Activated CD4-positive, alpha-beta T cell treated with anti-CD3 and anti-CD28 coated beads, Interleukin-2, amount 50 U/mL, for 16 hours (primary cell): ENCODE results near the gene LNP1.

ENCODE experiments used
- DNase-seq: peaks from one replicate; pipeline ENCODE4 v3.0.0-alpha.2; 2020

The LNP1 gene

DNA sequence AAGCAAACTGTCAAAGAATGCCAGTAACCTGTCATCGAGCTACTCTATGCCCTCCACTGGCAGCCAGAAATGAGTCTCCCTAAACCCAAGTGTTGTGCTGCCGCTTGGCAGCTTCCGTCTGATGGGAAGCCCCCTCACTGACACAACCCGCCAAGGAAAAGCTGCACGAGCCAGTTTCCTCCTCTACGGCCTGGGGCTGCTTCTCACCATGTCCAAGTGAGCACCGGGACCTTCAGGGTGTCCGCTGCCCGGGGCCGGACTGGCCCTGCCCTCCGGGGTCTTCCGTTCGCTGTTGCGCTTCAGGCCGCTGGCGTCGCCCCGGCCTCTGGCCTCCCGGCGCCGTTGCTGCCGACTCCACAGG lies 940 bp upstream of the LNP1 start:
- DNase-seq, result peak; percentile 65

DNA sequence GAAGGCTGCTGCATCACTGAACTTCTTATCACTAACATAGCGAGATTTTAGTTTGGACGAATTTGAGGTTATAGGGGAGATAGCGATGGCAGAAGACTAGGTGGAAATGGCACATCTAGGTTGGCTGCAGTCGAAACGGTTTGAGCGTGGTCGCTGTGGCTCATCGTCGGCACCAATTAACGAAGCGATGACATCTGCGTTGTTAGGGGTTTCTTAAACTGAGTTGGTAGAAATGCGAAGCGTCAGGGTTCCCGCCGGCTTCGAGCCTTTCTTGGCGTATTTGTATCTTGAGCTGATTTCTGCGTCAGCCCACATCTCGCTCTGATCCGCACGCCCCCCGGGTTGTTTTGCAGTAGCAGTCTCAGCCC lies 319 bp downstream of the LNP1 start:
- peak; percentile 53 for DNase-seq

DNA sequence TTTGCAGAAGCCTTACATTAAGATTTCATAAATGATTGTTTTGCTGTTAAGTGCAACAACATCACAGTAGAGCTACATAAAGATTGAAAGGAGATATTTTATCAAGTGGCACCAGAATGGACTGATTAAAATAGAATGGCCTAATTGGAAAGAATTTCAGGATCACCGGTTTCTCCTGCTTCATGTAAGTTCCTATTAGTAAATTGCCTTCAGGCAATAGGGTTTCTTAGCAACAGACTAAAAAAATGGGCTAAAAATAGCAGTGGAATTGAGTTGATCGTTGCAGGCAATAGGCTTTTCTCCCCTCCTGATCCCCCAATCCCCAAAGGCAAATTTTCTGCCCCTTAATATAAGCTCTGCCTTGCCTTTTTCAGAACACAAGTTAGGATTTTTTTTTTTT lies 917 bp downstream of the LNP1 start:
- DNase-seq, result no peak

DNA sequence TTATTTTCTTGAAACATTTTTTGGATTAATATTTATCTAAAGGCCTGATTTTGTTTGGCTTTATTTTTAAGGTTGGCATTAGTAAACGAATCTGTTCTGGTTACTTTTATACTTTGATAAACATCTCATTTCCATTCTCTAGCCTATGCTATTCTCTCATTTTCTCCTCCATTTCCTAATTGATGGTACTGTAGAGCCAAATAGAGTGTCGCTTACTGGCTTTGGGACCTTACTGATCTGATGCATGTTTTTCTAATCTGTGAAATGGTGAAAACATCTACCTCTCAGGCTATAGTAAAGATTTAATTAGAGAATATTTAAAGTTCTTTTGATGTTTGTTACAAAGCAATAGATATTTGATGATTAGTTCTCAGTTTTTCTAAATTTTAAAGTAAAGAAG lies 1.6 kb downstream of the LNP1 start:
- no peak for DNase-seq

DNA sequence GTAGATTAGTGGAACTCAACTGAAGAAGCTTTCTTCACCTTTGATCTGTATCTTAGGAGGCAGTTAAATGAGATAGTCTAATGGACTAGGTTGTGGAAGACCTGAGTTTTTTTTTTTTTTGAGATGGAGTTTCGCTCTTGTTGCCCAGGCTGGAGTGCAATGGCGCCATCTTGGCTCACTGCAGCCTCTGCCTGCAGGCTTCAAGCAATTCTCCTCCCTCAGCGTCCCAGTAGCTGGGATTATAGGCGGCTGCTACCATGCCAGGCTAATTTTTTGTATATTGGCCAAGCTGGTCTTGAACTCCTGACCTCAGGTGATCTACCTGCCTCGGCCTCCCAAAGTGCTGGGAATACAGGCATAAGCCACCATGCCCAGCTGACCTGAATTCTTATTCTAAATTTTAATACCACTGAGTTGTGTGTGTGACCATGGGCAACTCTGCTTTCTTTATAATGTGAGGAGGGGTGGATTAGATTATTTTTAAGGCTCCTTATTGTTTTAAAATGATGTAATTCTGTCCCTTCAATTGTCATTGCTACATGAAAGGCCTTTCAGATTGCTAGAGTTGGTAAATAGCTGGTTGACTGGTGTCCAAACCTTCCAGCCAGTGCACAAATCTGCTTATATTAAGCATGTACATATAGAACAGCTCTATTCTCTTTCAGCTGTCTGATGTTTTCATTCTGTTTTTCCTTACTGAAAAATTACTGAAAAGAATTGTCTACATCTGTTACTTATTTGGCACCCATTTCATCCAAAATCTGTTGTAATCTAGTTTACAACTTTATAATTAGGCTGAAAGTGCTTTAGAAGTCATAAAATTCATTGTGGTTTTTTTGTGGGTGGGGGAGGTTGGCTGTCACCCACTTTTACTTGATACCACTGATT lies 2.3 kb downstream of the LNP1 start:
- peak; percentile 20 for DNase-seq

GRCh38 chr3:100404250-100404548 lies 2.9 kb downstream of the LNP1 start:
- no peak for DNase-seq

DNA sequence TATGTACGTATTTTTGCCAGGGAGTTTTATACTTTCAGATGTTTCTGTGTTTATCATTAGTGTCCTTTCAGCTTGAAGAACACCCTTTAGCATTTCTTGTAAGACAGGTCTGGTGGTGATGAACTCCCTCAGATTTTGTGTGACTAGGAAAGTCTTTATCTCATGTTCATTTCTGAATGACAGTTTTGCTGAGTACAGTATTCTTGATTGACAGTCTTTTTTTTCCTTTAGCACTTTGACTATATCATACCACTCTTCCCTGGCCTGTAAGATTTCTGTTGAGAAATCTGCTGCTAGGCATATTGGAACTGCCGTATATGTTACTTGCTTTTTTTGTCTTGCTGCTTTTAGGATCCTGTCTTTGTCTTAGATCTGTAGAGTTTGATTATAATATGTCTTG lies 5.8 kb downstream of the LNP1 start:
- no peak for DNase-seq

- DNase-seq, result no peak
Measured at GRCh38 chr3:100407977-100408532, 6.7 kb downstream of the LNP1 start.

GRCh38 chr3:100411091-100411982 lies 10.0 kb downstream of the LNP1 start:
- no peak for DNase-seq

DNA sequence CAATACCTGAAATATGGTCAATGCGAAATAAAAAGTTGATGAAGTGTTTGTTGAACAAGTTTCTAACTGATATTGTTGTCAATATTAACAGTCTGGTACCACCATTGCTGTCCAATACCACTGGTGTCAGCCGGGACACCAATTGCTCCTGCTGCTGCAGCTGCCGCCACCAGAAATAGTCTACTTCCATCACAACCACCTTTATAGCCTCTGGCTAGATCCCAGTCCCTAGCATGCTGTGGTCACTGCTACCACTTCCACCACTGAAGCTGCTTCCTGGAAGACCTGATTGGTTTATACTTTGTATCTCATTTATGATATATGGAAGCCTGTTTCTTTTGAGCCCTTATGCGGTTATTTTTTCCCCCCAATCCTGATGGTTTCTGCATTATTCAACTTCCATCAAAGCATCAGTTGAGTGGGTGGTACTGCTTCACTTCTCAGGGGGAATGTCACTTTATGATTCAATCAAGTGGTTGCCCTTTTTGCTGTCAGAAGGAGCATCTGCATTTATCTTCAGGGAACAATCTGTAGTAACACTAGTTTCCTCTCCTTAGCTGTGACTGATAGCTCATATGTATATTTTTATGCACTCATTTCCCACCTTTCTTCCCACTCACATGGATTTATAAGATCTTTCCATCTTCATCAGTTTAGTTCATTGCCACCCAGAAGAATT lies 11.7 kb downstream of the LNP1 start:
- DNase-seq, result no peak

DNA sequence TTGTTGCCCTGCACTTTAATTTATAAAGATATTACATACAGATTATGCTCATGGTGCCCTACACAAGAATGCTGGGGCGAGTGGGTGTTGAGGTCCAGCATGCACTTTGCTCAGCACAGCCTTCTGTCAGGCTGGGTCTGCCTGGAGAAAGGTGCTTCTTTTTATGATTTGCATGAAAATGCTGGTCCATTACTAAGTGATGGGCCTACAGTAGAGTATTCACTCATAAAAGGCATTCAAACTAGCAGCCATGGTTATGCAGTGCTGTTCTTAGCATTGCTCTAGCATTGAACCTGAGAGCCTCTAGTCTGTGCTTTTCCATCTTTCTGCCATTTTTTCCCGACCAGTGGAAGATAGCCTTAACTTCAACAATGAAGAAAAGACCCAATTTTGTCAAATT lies 12.3 kb downstream of the LNP1 start:
- no peak for DNase-seq

GRCh38 chr3:100416176-100416575 lies 14.8 kb downstream of the LNP1 start:
- DNase-seq, result no peak

DNA sequence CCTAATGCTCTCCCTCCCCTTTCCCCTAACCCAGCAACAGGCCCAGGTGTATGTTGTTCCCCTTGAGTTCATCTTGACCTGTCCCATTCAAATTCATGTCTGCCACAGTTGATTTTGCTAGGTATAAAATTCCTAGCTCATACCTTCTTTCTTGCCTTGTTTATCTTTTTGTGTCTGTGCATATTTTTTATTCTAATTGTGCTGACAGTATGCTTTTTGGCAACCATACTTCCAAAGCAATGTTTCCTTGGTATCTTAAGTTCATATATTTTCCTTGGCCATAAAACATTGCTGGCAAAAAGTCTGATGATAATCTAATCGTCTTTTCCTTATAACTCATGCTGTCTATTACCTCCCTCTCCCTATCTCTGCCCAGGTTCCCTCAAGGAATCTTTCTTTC lies 15.5 kb downstream of the LNP1 start:
- no peak for DNase-seq

DNA sequence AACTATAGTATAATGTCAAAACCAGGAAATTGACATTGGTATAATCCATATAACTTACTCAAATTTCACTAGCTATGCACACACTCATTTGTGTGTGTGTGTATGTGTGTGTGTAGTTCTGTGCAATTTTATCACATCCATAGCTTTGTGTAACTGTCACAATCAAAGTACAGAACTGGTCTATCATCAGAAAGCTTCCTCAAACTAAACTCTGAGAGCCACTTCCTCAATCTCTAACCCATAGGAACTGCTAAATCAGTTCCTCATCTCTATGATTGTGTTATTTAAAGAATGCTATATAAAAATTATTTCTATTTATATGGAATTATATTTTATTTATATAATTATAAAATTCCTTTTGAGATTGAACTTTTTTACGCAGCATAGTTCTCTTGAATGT lies 18.1 kb downstream of the LNP1 start:
- DNase-seq, result no peak

- DNase-seq, result no peak
Measured at GRCh38 chr3:100420885-100421284, 19.5 kb downstream of the LNP1 start.

GRCh38 chr3:100423611-100424010 lies 22.3 kb downstream of the LNP1 start:
- DNase-seq, result no peak

DNA sequence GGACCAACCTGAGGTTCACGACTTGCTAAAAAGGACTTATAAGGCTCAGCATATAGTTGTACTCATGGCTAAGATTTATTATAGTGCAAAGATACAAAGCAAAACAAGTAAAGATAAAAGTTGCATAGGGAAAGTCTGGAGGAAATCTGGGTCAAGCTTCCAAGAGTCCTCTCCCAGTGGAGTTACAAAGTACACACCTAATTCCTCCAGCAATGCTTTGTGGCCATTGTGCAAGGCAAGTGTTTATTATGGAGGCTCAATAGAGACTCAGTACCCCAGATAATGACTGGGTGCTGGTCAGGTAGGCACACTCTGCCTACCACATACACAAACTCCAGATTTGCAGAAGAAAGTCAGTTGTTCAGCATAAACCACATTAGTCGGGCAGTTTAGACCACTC lies 22.9 kb downstream of the LNP1 start:
- DNase-seq, result no peak

GRCh38 chr3:100425316-100425715 lies 24.0 kb downstream of the LNP1 start:
- no peak for DNase-seq

- DNase-seq, result no peak
Measured at GRCh38 chr3:100426067-100426682, 24.8 kb downstream of the LNP1 start.

DNA sequence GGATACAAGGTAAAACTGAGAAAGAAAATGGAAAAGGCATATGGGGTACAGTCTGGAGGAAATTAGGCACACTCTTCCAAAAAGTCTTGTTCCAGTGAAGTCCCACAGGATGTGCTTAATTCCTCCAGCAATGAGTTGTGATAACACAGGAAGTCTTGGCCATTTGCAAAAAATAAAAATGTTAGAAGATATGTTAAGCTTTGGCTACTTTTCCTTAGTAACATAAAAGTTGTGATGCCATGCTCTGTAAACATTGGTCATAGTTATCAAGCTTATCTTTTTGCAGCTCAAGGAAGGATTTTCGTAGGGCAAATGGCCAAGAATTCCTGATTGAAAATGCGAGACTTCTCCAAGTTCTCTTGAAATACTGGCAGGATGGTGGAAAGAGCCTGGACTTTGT lies 26.4 kb downstream of the LNP1 start:
- DNase-seq, result no peak

DNA sequence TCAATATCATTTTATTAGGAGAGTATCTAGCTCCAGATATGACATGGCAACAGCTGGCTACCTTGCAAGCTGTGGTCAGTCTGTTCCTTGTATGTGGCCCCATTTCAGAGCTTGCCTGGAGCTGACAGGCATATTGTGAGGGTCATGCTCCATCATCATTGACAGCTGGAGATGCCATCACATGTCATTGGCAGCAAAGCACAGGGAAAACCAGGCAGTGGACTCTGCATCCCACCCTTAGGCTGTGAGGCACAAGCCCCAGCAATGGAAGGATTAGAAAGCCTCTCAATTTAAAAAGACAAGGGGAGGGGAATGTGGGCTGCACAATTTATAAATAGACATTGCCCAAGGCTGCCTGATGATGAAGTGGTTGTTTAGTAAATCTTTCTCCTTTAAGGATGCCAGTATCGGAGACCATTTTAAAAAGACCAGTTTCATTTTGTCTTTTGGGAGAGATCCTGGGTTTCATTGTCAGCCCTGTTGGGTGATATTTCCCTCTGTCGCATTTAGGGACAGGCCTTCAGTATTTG lies 27.9 kb downstream of the LNP1 start:
- DNase-seq, result no peak

DNA sequence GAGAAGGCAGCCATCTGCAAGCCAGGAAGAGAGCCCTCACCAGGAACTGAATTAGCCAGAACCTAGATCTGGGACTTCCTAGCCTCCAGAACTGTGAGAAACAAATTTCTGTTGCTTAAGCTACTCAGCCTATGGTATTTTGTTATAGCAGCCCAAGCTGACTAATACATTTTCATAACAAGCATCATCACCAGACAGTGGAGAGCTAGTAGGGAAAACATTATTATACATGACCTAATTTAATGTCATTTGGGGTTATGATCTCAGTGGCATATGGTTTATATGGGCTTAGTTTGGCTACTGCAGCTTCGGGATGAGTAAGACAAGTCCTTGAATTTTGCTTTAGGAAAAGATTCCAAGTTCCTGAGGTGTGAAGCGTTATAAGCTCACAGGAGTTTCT lies 35.6 kb downstream of the LNP1 start:
- DNase-seq, result no peak
